Caco-2 (cell line): ENCODE results near the gene CMYA5. TPM values are rescaled to one million over a fixed set of nuclear protein-coding genes. Genes with fewer than 3 reads are reported as not detected.
A peak's percentile ranks its signal among the peaks of the same experiment; 100 is the strongest.

ENCODE experiments used
- Bru-seq: library from RNA; stranded (reverse); fragments of 400-500 nt; gene quantifications from one replicate; lab custom pipeline; 2021; lab: Mats Ljungman, UMichigan
- BruChase-seq, 2 experiments: library from RNA; stranded (reverse); fragments of 400-500 nt; gene quantifications; one replicate each; lab custom pipeline; 2021; lab: Mats Ljungman, UMichigan
- BruUV-seq: library from RNA; stranded (reverse); fragments of 400-500 nt; replicated peaks from 2 replicates; lab custom pipeline; 2021; lab: Mats Ljungman, UMichigan
- CTCF ChIA-PET: fragments of 300-600 bp; sonication (Branson Sonifier 250); formaldehyde crosslinking; loops from one replicate; lab custom pipeline; 2022; ENCODE audit warnings: antibody characterized with exemption; lab: Charles Lee
- POLR2A ChIA-PET: fragments of 300-600 bp; sonication (Branson Sonifier 250); formaldehyde crosslinking; loops from one replicate; lab custom pipeline; 2022; ENCODE audit warnings: antibody characterized with exemption; lab: Charles Lee
- DNase-seq, 2 experiments: peaks; one replicate each; pipeline versions ENCODE4 v3.0.0 to v3.0.0-alpha.2; 2020 to 2022
- H3K27me3 ChIP-seq: replicated peaks from 2 replicates; pipeline ENCODE4 v1.6.0; 2011; ENCODE audit warnings: low read length; ENCODE audit not compliant: control insufficient read depth, insufficient read depth
- H3K36me3 ChIP-seq: 2 replicates; pipeline ENCODE4 v1.5.1; 2011; ENCODE audit warnings: low read length; ENCODE audit not compliant: control insufficient read depth, insufficient read depth
- H3K4me1 ChIP-seq: fragments of 250-450 bp; sonication (Bioruptor Pico); 2 replicates; pipeline ENCODE4 v1.5.1; 2020; ENCODE audit warnings: mild to moderate bottlenecking
- H3K4me3 ChIP-seq: 2 replicates; pipeline ENCODE4 v1.5.1; 2011; ENCODE audit warnings: low read depth, mild to moderate bottlenecking, control low read depth, low read length
- H3K9me3 ChIP-seq: fragments of 250-450 bp; sonication (Bioruptor Pico); 2 replicates; pipeline ENCODE4 v1.5.1; 2020; ENCODE audit warnings: mild to moderate bottlenecking, moderate library complexity
- H3K27ac Mint-ChIP-seq: one replicate; pipeline ENCODE4 v1.8.0; 2022; ENCODE audit warnings: mixed read lengths; ENCODE audit not compliant: unreplicated experiment
- H3K27me3 Mint-ChIP-seq: one replicate; pipeline ENCODE4 v1.8.0; 2022; ENCODE audit warnings: mixed read lengths; ENCODE audit not compliant: insufficient read depth, unreplicated experiment
- H3K36me3 Mint-ChIP-seq: one replicate; pipeline ENCODE4 v1.8.0; 2022; ENCODE audit warnings: mild to moderate bottlenecking, mixed read lengths; ENCODE audit not compliant: insufficient read depth, unreplicated experiment
- H3K4me1 Mint-ChIP-seq: one replicate; pipeline ENCODE4 v1.8.0; 2022; ENCODE audit warnings: low read depth, mixed read lengths; ENCODE audit not compliant: unreplicated experiment
- H3K4me3 Mint-ChIP-seq: one replicate; pipeline ENCODE4 v1.8.0; 2022; ENCODE audit warnings: mild to moderate bottlenecking, moderate library complexity, mixed read lengths; ENCODE audit not compliant: unreplicated experiment
- H3K9me3 Mint-ChIP-seq: one replicate; pipeline ENCODE4 v1.8.0; 2022; ENCODE audit warnings: mixed read lengths; ENCODE audit not compliant: unreplicated experiment
- CTCF ChIP-seq, 2 experiments: fragments of 200-600 bp in 1 of 2; IDR thresholded peaks; 1 replicate in 1 of 2; 2 replicates in 1 of 2; pipeline versions ENCODE4 v1.5.1 to v1.8.0; 2011 to 2022; ENCODE audit warnings: antibody characterized with exemption in 1 of 2, control low read depth in 1 of 2, inconsistent platforms in 1 of 2, low read depth in 1 of 2, low read length in 1 of 2, mild to moderate bottlenecking in 1 of 2, moderate library complexity in 1 of 2; ENCODE audit not compliant: insufficient read depth in 1 of 2, severe bottlenecking in 1 of 2, unreplicated experiment in 1 of 2
- intact Hi-C: fragments of 100-400 bp; cut with micrococcal nuclease; formaldehyde crosslinking; loops from one replicate; pipeline ENCODE4 v1.10.0; 2022; ENCODE audit not compliant: unreplicated experiment
- long read RNA-seq: library from polyadenylated mRNA; stranded (forward); transcript quantifications from one replicate; pipeline ENCODE4 v2.0.0, GENCODE V29; 2022
- total RNA-seq: library from RNA; stranded (reverse); gene quantifications from 2 replicates; pipeline ENCODE4 v1.2.3, GENCODE V29; 2022

The CMYA5 gene
- total RNA-seq (0.39 and 0.74 TPM in 2 replicates), Bru-seq, nascent RNA (percentile 35 among the genes with signal in this experiment), BruChase-seq, experiment 1, labeled RNA remaining after a 2-hour chase (percentile 45 among the genes with signal in this experiment), BruChase-seq, experiment 2, labeled RNA remaining after a 6-hour chase (percentile 44 among the genes with signal in this experiment)
- long read RNA-seq, partial matches to known transcripts = 0 of 4 reads
- long read RNA-seq, other reads (novel, unspliced or antisense) = 4 of 4 reads

DNA sequence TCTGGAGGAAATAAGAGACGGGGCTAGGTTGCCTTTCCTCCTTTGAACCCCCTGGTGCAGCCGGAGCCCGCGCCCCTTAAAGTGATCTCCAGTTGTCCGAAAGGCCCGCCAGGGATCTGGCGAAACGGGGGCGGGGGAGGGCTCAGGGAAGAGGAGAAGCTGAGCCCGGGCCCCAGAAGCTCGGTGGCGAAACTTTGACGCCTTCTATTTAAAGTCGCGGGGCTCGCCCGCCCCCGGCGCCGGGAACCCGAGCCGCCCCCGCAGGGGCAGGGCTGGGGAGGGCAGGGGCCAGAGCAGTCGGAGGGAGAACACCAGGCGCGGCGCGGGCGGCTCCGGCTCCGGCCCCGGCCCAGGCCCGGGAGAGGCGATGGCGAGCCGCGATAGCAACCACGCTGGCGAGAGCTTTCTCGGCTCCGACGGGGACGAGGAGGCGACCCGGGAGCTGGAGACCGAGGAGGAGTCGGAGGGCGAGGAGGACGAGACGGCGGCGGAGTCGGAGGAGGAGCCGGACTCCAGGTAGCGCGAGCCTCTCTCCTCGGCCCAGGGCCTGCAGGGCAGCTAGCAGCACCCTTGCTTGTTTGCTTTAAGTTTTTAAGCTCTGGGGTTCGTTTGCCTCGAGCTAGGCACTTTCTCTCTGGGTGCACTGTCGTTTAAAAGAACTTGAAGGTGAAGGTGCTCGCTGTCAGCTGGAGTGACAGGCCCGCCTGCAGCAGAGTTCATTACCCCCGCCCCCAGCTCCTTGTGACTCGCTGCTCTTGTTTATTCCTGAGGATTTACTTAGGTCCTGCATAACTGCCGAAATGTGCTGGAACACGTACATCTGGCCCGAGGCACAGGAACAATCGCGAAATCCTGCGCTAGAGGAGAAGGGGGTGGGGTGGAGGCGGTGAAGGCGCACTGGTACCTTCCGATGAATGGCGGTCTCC lies at the start of gene CMYA5:
Gene CMYA5 (plus strand): TSS at position 296 of the 926 bp plus-strand sequence. CDS start 72 bp downstream, at position 368.
- Histone ChIP-seq H3K4me1 (peaks cover 11% of the 10 kb centered on the region; the same call in 1 of the 2 replicates), H3K9me3 (no peaks in the 10 kb centered on the region), H3K27me3 (no peaks in the 10 kb centered on the region), H3K36me3 (no peaks in the 10 kb centered on the region; the same call in 1 of the 2 replicates), H3K4me3 (no peak within 1 kb of the TSS)
- Mint-ChIP-seq H3K9me3 (no peaks in the 10 kb centered on the region), H3K27me3 (no peaks in the 10 kb centered on the region), H3K4me1 (peaks cover 11% of the 10 kb centered on the region), H3K36me3 (peaks cover 18% of the 10 kb centered on the region), H3K27ac (peak within 1 kb of the TSS; percentile 42), H3K4me3 (no peak within 1 kb of the TSS)
- ChIA-PET CTCF (no interaction called here), POLR2A (no interaction called here)
- DNase-seq = no peak
- TF ChIP-seq CTCF (IDR thresholded peaks at IDR 0.05; ENCODE audit: insufficient read depth in 1 of 2, low read depth in 1 of 2, low read length in 1 of 2, severe bottlenecking in 1 of 2, unreplicated experiment in 1 of 2) = no peak
- intact Hi-C loops = no loop called here
- no TSS peak for BruUV-seq

DNA sequence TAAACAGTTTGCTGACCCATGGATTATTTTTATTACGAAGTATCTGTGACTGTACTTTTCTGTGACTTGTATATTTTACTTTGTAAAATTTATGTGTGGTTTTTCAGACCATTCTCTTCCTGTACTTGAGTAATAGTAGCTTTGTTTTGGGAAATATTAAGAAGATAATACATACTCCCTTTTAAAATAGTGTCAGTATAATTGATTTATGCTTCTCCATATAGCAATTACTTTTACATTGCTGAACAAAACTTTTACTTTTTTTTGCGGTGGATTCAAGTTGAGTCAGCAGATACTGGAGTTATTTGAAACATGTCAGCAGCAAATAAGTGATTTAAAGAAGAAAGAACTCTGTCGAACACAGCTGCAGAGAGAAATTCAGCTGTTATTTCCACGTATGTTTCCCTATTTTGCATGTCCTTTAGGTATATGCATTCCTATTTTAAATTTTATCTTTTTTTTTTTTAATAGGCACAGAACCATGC lies 49.0 kb upstream of the CMYA5 start:
- Histone ChIP-seq H3K27me3 (no peaks in the 10 kb centered on the region), H3K36me3 (no peaks in the 10 kb centered on the region), H3K4me1 (no peaks in the 10 kb centered on the region), H3K9me3 (no peaks in the 10 kb centered on the region), H3K4me3 (no peak overlapping the region)
- H3K36me3 Mint-ChIP-seq = peaks cover 38% of the 10 kb centered on the region
- no peak for DNase-seq
- no peaks in the 10 kb centered on the region for H3K9me3 Mint-ChIP-seq
- POLR2A ChIA-PET = no interaction called here
- intact Hi-C loops = no loop called here
- BruUV-seq = no TSS peak
- no peak overlapping the region for H3K27ac Mint-ChIP-seq
- CTCF ChIA-PET = no interaction called here
- no peak overlapping the region for H3K4me3 Mint-ChIP-seq
- H3K4me1 Mint-ChIP-seq = no peaks in the 10 kb centered on the region
- TF ChIP-seq CTCF (IDR thresholded peaks at IDR 0.05; ENCODE audit: insufficient read depth in 1 of 2, low read depth in 1 of 2, low read length in 1 of 2, severe bottlenecking in 1 of 2, unreplicated experiment in 1 of 2) = no peak
- no peaks in the 10 kb centered on the region for H3K27me3 Mint-ChIP-seq

GRCh38 chr5:79641414-79641813 lies 48.2 kb upstream of the CMYA5 start:
- CTCF ChIA-PET = no interaction called here

More at GRCh38 chr5:79641414-79641813, 48.2 kb upstream of the CMYA5 start:
- POLR2A ChIA-PET = no interaction called here
- H3K27me3 Mint-ChIP-seq = no peaks in the 10 kb centered on the region
- H3K4me1 Mint-ChIP-seq = no peaks in the 10 kb centered on the region
- Histone ChIP-seq H3K36me3 (no peaks in the 10 kb centered on the region), H3K4me3 (no peak overlapping the region), H3K4me1 (no peaks in the 10 kb centered on the region), H3K9me3 (no peaks in the 10 kb centered on the region), H3K27me3 (no peaks in the 10 kb centered on the region)
- H3K27ac Mint-ChIP-seq = no peak overlapping the region
- TF ChIP-seq CTCF (IDR thresholded peaks at IDR 0.05; ENCODE audit: insufficient read depth in 1 of 2, low read depth in 1 of 2, low read length in 1 of 2, severe bottlenecking in 1 of 2, unreplicated experiment in 1 of 2) = no peak
- no peak for DNase-seq
- intact Hi-C loops = no loop called here
- BruUV-seq = no TSS peak
- H3K36me3 Mint-ChIP-seq = peaks cover 42% of the 10 kb centered on the region
- no peak overlapping the region for H3K4me3 Mint-ChIP-seq
- H3K9me3 Mint-ChIP-seq = no peaks in the 10 kb centered on the region
